Inflammatory macrophage treated with lipopolysaccharide for 1 hour (primary cell): ENCODE results near the gene SPAG6.

Source experiments
- DNase-seq, 2 donors: peaks; one replicate each; pipeline ENCODE4 v3.0.0-alpha.2; 2020 to 2022

Gene SPAG6

DNA sequence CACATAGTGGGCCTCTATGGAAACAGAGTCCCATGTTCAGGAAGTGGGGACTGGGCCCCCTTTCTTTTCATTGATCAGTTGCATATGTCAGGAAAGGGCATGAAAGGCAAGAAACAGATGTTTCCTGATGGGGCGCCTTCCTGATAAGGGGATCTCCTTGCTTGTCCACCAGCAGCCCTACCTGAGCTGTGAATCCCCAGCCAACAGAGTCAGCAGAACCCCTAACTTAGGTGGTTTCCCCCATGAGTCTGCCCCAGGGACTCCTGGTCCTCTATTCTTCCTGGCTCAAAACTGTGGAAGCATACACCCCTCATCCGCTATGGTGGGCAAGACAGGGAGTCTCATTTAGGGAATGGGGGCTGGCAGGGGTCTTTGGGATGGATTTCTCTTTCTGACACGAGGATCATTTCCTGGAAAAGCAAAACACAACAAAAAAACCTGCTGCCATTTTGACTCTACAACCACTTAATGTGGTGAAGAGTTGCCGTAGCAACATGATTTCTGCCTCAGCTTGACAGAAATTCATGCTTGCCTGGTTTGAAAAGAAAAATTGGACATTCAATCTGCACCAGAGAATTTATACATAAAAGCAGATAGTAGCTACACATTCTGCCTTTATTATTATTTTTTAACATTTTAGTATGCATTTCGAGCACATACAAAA, 119.8 kb downstream of the SPAG6 start:
- DNase-seq, result no peak

DNA sequence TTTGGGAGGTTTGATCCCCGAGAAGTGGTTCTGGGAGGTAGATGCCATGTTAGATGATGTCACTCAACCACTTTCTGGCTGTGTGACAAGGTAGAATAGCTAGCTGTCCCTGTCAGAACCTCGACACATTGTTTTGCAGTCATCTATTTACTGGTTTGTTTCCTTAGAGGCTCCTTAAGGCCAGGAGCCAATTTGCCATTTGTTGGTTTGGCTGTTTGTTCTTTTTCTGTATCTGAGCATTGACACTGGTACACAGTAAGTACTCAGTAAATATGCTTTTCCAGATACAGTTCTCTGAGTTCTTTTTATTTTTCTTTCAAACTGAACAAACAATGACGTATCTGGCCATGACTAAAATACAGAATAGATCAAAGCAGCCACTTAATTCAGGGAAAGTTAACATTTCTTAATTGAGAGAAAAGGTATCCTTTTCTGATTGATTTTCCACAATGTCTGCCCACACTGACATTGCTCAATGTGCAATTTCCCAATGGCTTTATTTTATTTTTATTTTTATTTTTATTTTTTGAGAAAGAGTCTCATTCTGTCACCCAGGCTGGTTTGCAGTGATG, 121.6 kb downstream of the SPAG6 start:
- no peak for DNase-seq
